ENCODE measurements around the gene HDAC4.

- no peak for TF ChIP-seq CTCF (IDR thresholded peaks at IDR 0.05)
- no peak for TF ChIP-seq POLR2A (IDR thresholded peaks at IDR 0.05)
Observed at GRCh38 chr2:239173301-239173700, 227.5 kb downstream of the HDAC4 start.
